ENCODE data around the gene ITSN1. TPM values are rescaled to one million over a fixed set of nuclear protein-coding genes. Genes with fewer than 3 reads are reported as not detected.
"Not testable (repeated sequence)": the region's sequence is repeated elsewhere in the genome, so short reads cannot be mapped to it uniquely, and the experiment has no call there.

ITSN1 gene
- total and polyA plus RNA-seq, 3 donors from 2014 or later: 20.0 to 56.6 (median 48.4) TPM

- TF ChIP-seq POLR2A (IDR thresholded peaks at IDR 0.05) (no peak), CTCF (IDR thresholded peaks at IDR 0.05) (no peak)
- intact Hi-C loops (cut with DNase I; ENCODE audit: low total_unique reads): no loop called here
These were observed 26.3 kb downstream of the ITSN1 start for GRCh38 chr21:33668620-33669019.

GRCh38 chr21:33670076-33670978, 28.0 kb downstream of the ITSN1 start:
- Histone ChIP-seq H3K4me3 (no peak overlapping the region), H3K36me3 (ENCODE audit: low read depth, missing control alignments) (no peaks in the 10 kb centered on the region), H3K27me3 (no peaks in the 10 kb centered on the region), H3K9me3 (no peaks in the 10 kb centered on the region), H3K4me1 (peaks cover 3% of the 10 kb centered on the region), H3K27ac (no peak overlapping the region)
- no peak for DNase-seq
- 83 to 93% methylated on average over 6 of the region's 6 CpGs for WGBS, 2 donors
- no peak for TF ChIP-seq POLR2A (IDR thresholded peaks at IDR 0.05)
- TF ChIP-seq CTCF (IDR thresholded peaks at IDR 0.05): no peak
- intact Hi-C loops (cut with DNase I; ENCODE audit: low total_unique reads): no loop called here

More at GRCh38 chr21:33668620-33669019, 26.3 kb downstream of the ITSN1 start:
- Histone ChIP-seq H3K4me3 (no peak overlapping the region), H3K4me1 (peaks cover 3% of the 10 kb centered on the region), H3K27me3 (no peaks in the 10 kb centered on the region), H3K36me3 (ENCODE audit: low read depth, missing control alignments) (no peaks in the 10 kb centered on the region), H3K27ac (no peak overlapping the region), H3K9me3 (no peaks in the 10 kb centered on the region)
- no peak for DNase-seq
- 90 to 92% methylated on average over 2 of the region's 2 CpGs for WGBS, 2 donors

GRCh38 chr21:33673473-33673872, 31.2 kb downstream of the ITSN1 start:
- WGBS, 2 donors: 62 to 79% methylated on average over 8 of the region's 8 CpGs

GRCh38 chr21:33674226-33674625, 31.9 kb downstream of the ITSN1 start:
- Histone ChIP-seq H3K4me3 (no peak overlapping the region), H3K27ac (no peak overlapping the region), H3K4me1 (no peaks in the 10 kb centered on the region), H3K36me3 (ENCODE audit: low read depth, missing control alignments) (no peaks in the 10 kb centered on the region), H3K27me3 (no peaks in the 10 kb centered on the region), H3K9me3 (no peaks in the 10 kb centered on the region)
- intact Hi-C loops (cut with DNase I; ENCODE audit: low total_unique reads): no loop called here
- TF ChIP-seq POLR2A (IDR thresholded peaks at IDR 0.05) (no peak), CTCF (IDR thresholded peaks at IDR 0.05) (no peak)
- WGBS, 2 donors: 36 to 38% methylated on average over 1 of the region's 1 CpG
- no peak for DNase-seq

More at GRCh38 chr21:33673473-33673872, 31.2 kb downstream of the ITSN1 start:
- Histone ChIP-seq H3K36me3 (ENCODE audit: low read depth, missing control alignments) (no peaks in the 10 kb centered on the region), H3K9me3 (no peaks in the 10 kb centered on the region), H3K27me3 (no peaks in the 10 kb centered on the region), H3K4me3 (no peak overlapping the region), H3K4me1 (no peaks in the 10 kb centered on the region), H3K27ac (no peak overlapping the region)
- TF ChIP-seq CTCF (IDR thresholded peaks at IDR 0.05): no peak
- no peak for TF ChIP-seq POLR2A (IDR thresholded peaks at IDR 0.05)
- no peak for DNase-seq
- intact Hi-C loops (cut with DNase I; ENCODE audit: low total_unique reads): no loop called here

GRCh38 chr21:33676666-33677065, 34.4 kb downstream of the ITSN1 start:
- H3K36me3 ChIP-seq (ENCODE audit: low read depth, missing control alignments); H3K27ac ChIP-seq; H3K4me1 ChIP-seq; H3K9me3 ChIP-seq; DNase-seq; H3K4me3 ChIP-seq; H3K27me3 ChIP-seq; intact Hi-C loops (cut with DNase I; ENCODE audit: low total_unique reads): not testable (repeated sequence)
- WGBS, 2 donors: 84 to 94% methylated on average over 5 of the region's 5 CpGs
